Measurements from ENCODE around the gene PNN.

DNA sequence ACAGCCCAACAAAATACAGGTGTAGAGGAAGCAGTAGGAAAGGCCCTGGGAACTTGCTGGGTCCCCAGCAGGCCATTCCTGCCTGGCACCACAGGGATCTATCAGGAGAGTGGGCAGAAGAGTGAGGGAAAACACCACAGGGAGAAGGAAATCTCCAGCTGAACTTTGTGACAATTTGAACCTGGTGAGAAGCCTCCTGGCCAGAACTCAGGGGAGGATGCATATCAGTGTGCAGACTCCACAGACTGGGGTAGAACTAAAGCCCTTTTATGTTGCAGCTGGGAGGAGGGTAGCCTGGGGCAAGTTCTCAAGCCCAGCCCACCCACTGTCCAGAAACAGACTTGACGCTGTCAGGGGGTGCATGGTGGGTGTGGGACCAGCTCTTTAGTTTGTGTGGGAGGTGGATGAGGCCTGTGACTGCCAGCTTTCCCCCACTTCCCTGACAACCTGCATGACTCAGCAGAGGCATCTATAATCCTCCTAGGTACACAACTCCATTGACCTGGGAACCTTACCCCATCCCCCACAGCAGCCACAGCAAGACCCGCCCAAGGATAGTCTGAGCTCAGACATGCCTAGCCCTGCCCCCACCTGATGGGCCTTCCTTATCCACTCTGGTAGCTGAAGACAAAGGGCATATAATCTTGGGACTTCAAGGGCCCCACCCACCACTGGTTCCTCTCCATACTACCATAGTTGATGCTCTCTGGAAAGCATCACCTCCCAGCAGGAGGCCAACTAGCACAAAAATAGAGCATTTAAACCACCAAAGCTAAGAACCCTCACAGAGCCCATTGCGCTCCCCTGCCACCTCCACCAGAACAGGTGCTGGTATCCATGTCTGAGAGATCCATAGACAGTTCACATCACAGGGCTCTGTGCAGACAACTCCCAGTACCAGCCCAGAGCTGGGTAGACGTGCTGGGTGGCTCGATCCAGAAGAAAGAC, 28.9 kb downstream of the PNN start:
- TF ChIP-seq EP300 (IDR thresholded peaks at IDR 0.05) (no peak), POLR2AphosphoS5 (IDR thresholded peaks at IDR 0.05) (no peak)
- TF ChIP-seq, protein P1, sequence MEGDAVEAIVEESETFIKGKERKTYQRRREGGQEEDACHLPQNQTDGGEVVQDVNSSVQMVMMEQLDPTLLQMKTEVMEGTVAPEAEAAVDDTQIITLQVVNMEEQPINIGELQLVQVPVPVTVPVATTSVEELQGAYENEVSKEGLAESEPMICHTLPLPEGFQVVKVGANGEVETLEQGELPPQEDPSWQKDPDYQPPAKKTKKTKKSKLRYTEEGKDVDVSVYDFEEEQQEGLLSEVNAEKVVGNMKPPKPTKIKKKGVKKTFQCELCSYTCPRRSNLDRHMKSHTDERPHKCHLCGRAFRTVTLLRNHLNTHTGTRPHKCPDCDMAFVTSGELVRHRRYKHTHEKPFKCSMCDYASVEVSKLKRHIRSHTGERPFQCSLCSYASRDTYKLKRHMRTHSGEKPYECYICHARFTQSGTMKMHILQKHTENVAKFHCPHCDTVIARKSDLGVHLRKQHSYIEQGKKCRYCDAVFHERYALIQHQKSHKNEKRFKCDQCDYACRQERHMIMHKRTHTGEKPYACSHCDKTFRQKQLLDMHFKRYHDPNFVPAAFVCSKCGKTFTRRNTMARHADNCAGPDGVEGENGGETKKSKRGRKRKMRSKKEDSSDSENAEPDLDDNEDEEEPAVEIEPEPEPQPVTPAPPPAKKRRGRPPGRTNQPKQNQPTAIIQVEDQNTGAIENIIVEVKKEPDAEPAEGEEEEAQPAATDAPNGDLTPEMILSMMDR (IDR thresholded peaks at IDR 0.05), result no peak

Data from gastroesophageal sphincter (tissue), 3 donors.